Left ventricle myocardium inferior (tissue), 1 donor: Measurements from ENCODE around the gene IFT43. TPM values are rescaled to one million over a fixed set of nuclear protein-coding genes. Genes with fewer than 3 reads are reported as not detected.

Experiments
- DNase-seq: peaks from one replicate; pipeline ENCODE4 v3.0.0-alpha.2; 2020
- H3K27ac ChIP-seq: fragments of 200-600 bp; replicated peaks from 2 replicates; pipeline ENCODE4 v1.8.0; 2021
- H3K27me3 ChIP-seq: fragments of 200-600 bp; 2 replicates; pipeline ENCODE4 v1.8.0; 2021; ENCODE audit warnings: low read depth
- H3K36me3 ChIP-seq: fragments of 200-600 bp; 2 replicates; pipeline ENCODE4 v1.8.0; 2021
- H3K4me1 ChIP-seq: fragments of 200-600 bp; 2 replicates; pipeline ENCODE4 v1.8.0; 2021
- H3K4me3 ChIP-seq: fragments of 200-600 bp; 2 replicates; pipeline ENCODE4 v1.8.0; 2021; ENCODE audit warnings: mild to moderate bottlenecking, moderate library complexity
- H3K9me3 ChIP-seq: fragments of 200-600 bp; replicated peaks from 2 replicates; pipeline ENCODE4 v1.8.0; 2021
- intact Hi-C: fragments of 100-400 bp; cut with micrococcal nuclease; formaldehyde crosslinking; loops from one replicate; pipeline ENCODE4 v1.11.0; 2022
- total RNA-seq: library from RNA; stranded (reverse); fragmentation: NEBNext Ultra II Directional; extraction: Animal tissue kit (Norgen Biotek cat#: 25700); gene quantifications from one replicate; pipeline ENCODE4 v1.2.1, GENCODE V29; 2021
- TF ChIP-seq, protein P1 (sequence below): fragments of 200-600 bp; IDR thresholded peaks from 2 replicates; pipeline ENCODE4 v1.8.0; 2021; ENCODE audit warnings: antibody characterized with exemption, mild to moderate bottlenecking, borderline replicate concordance
- donor health status: DM: no; HTN: yes; CAD: no; lungs with severe emphysema.

IFT43 gene
- total RNA-seq, 1 donor from 2014 or later, result 29.8 TPM

- DNase-seq, result no peak
- TF ChIP-seq, protein P1, sequence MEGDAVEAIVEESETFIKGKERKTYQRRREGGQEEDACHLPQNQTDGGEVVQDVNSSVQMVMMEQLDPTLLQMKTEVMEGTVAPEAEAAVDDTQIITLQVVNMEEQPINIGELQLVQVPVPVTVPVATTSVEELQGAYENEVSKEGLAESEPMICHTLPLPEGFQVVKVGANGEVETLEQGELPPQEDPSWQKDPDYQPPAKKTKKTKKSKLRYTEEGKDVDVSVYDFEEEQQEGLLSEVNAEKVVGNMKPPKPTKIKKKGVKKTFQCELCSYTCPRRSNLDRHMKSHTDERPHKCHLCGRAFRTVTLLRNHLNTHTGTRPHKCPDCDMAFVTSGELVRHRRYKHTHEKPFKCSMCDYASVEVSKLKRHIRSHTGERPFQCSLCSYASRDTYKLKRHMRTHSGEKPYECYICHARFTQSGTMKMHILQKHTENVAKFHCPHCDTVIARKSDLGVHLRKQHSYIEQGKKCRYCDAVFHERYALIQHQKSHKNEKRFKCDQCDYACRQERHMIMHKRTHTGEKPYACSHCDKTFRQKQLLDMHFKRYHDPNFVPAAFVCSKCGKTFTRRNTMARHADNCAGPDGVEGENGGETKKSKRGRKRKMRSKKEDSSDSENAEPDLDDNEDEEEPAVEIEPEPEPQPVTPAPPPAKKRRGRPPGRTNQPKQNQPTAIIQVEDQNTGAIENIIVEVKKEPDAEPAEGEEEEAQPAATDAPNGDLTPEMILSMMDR, result no peak
- H3K27ac ChIP-seq, result no peak overlapping the region
- H3K36me3 ChIP-seq, result no peaks in the 10 kb centered on the region
- intact Hi-C loops, result no loop called here
- H3K27me3 ChIP-seq, result peaks cover 29% of the 10 kb centered on the region
- H3K4me1 ChIP-seq, result no peaks in the 10 kb centered on the region
- H3K9me3 ChIP-seq, result no peaks in the 10 kb centered on the region
- H3K4me3 ChIP-seq, result no peak overlapping the region
These were observed 133.0 kb downstream of the IFT43 start for GRCh38 chr14:76118594-76118993.

- H3K4me1 ChIP-seq, result no peaks in the 10 kb centered on the region
- DNase-seq, result no peak
- intact Hi-C loops, result no loop called here
- no peaks in the 10 kb centered on the region for H3K36me3 ChIP-seq
- H3K27ac ChIP-seq, result no peak overlapping the region
- peaks cover 21% of the 10 kb centered on the region for H3K27me3 ChIP-seq
- H3K9me3 ChIP-seq, result no peaks in the 10 kb centered on the region
- H3K4me3 ChIP-seq, result no peak overlapping the region
- TF ChIP-seq, protein P1, result no peak
These were observed 135.7 kb downstream of the IFT43 start for GRCh38 chr14:76121089-76121748.

GRCh38 chr14:76123426-76124225 lies 138.1 kb downstream of the IFT43 start:
- no peaks in the 10 kb centered on the region for H3K36me3 ChIP-seq
- peaks cover 32% of the 10 kb centered on the region for H3K27me3 ChIP-seq
- no peak for DNase-seq
- H3K9me3 ChIP-seq, result no peaks in the 10 kb centered on the region
- intact Hi-C loops, result no loop called here
- H3K4me3 ChIP-seq, result no peak overlapping the region
- TF ChIP-seq, protein P1, result no peak
- no peak overlapping the region for H3K27ac ChIP-seq
- no peaks in the 10 kb centered on the region for H3K4me1 ChIP-seq

- intact Hi-C loops, result no loop called here
- H3K27ac ChIP-seq, result no peak overlapping the region
- TF ChIP-seq, protein P1, result no peak
- DNase-seq, result no peak
- no peaks in the 10 kb centered on the region for H3K9me3 ChIP-seq
- no peaks in the 10 kb centered on the region for H3K36me3 ChIP-seq
- peaks cover 50% of the 10 kb centered on the region for H3K27me3 ChIP-seq
- no peak overlapping the region for H3K4me3 ChIP-seq
- H3K4me1 ChIP-seq, result no peaks in the 10 kb centered on the region
These were observed 139.9 kb downstream of the IFT43 start for GRCh38 chr14:76125511-76125910.

DNA sequence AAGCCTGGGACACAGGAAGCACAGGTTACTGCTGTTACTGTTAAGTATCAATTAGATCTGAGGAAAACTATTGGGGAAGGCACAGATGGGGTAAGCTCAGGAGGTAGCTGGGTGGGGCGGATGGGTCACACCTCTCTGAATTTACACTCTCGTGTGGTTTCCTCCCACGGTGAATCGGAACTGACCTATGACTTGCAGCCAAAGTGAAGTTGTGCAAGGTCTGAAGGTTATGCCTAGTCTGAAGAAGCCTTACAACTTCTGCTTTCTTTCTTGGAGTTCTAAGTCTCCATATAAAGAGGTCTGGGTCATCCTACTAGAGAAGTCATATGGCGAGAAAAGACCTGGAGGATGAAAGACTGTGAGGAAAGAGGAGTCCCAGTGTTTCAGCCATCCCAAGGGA lies 140.5 kb downstream of the IFT43 start:
- intact Hi-C loops, result no loop called here
- H3K9me3 ChIP-seq, result no peaks in the 10 kb centered on the region
- no peak overlapping the region for H3K27ac ChIP-seq
- no peaks in the 10 kb centered on the region for H3K4me1 ChIP-seq
- no peak overlapping the region for H3K4me3 ChIP-seq
- peaks cover 55% of the 10 kb centered on the region for H3K27me3 ChIP-seq
- TF ChIP-seq, protein P1, result no peak
- no peak for DNase-seq
- no peaks in the 10 kb centered on the region for H3K36me3 ChIP-seq
